Amygdala (tissue), 56 donors: ENCODE results near the gene TBC1D2B.
A peak's percentile ranks its signal among the peaks of the same experiment; 100 is the strongest.

ENCODE experiments used
- DNase-seq, 56 donors: peaks; one replicate each; lab custom pipeline; 2025; lab: John Stamatoyannopoulos, UW

TBC1D2B gene

GRCh38 chr15:78075490-78076230, 1.9 kb downstream of the TBC1D2B start:
- peak in 1 of 56 donors; percentile 16 for DNase-seq

- DNase-seq = no peak
Measured at GRCh38 chr15:78073046-78073787, 4.3 kb downstream of the TBC1D2B start.

GRCh38 chr15:78072080-78072892, 5.2 kb downstream of the TBC1D2B start:
- peak in 6 of 56 donors; percentile 29 to 63 (median 36) for DNase-seq

- no peak for DNase-seq
Measured at GRCh38 chr15:78071383-78071782, 6.1 kb downstream of the TBC1D2B start.

- no peak for DNase-seq
Measured at GRCh38 chr15:78070049-78070700, 7.3 kb downstream of the TBC1D2B start.

- no peak for DNase-seq
Measured at GRCh38 chr15:78069462-78070029, 8.0 kb downstream of the TBC1D2B start.

GRCh38 chr15:78069052-78069414, 8.5 kb downstream of the TBC1D2B start:
- DNase-seq = no peak

GRCh38 chr15:78067328-78068228, 9.9 kb downstream of the TBC1D2B start:
- DNase-seq = no peak

- no peak for DNase-seq
Measured at GRCh38 chr15:78065973-78066946, 11.3 kb downstream of the TBC1D2B start.

- DNase-seq = peak in 14 of 56 donors; percentile 31 to 65 (median 42)
Measured at GRCh38 chr15:78065284-78065872, 12.1 kb downstream of the TBC1D2B start.

- no peak for DNase-seq
Measured at GRCh38 chr15:78064544-78064943, 13.0 kb downstream of the TBC1D2B start.

GRCh38 chr15:78063970-78064385, 13.5 kb downstream of the TBC1D2B start:
- DNase-seq = no peak

GRCh38 chr15:78063217-78063616, 14.3 kb downstream of the TBC1D2B start:
- no peak for DNase-seq

GRCh38 chr15:78061963-78062427, 15.5 kb downstream of the TBC1D2B start:
- DNase-seq = peak in 3 of 56 donors; percentile 27 to 50 (median 35)

- no peak for DNase-seq
Measured at GRCh38 chr15:78060232-78060631, 17.3 kb downstream of the TBC1D2B start.

GRCh38 chr15:78059110-78059839, 18.2 kb downstream of the TBC1D2B start:
- DNase-seq = no peak
